ENCODE results near the gene SLC39A9. TPM values are rescaled to one million over a fixed set of nuclear protein-coding genes. Genes with fewer than 3 reads are reported as not detected.

SLC39A9 gene
- total and polyA plus RNA-seq, 2 donors: 25.5 to 108 TPM

DNA sequence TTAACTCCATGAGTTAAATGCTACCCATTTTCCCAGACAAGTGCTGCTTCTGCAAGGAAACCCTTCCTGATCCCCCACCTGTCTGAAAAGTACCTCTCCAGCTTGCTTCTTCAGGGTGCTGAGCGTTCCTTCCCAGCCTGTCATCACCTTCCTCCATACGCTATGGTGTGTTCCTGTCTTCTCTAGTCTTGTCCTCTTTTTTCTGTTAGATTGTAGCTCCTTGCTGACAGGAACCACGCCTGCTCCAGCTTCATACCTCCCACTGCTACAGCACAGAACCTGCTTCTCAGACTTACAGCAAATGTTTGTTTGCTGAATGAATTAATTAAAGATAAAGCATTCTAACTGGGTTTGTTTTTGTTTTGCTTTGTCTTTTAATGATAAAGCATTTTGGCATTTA is 39.5 kb upstream of the SLC39A9 start:
- 92% methylated on average over 3 of the region's 3 CpGs for WGBS
- no peaks in the 10 kb centered on the region for H3K36me3 ChIP-seq (ENCODE audit: insufficient read depth)
- DNase-seq (ENCODE audit: extremely low spot score): no peak

DNA sequence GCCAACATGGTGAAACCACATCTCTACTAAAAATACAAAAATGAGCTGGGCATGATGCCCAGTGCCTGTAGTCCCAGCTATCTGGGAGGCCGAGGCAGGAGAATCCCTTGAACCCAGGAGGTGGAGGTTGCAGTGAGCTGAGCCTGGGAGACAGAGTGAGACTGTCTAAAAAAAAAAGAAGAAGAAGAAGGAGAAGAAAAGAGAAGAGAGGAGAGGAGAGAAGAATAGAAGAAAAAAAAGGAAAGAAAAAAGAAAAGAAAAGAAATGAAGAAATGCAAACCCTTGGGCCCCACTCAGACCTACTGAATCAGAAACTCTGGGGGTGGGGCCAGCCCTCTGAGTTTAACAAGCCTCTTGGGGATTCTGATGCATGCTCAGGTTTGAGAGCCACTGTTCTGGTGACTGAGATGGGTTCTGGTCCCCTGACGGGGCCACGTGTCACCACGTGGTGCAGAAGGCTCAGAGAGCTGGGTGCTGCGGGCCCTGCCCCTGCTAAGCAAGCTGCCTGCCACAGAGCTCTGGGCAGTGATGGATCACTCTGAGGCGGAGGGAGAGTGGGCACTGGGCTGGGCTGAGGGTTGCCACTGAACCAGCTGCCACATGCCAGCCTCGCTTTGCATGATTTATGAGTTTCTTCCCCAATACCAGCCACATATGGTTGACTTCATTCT is 37.9 kb upstream of the SLC39A9 start:
- Histone ChIP-seq H3K4me3 (ENCODE audit: low read depth, low read length) (no peak overlapping the region), H3K4me1 (ENCODE audit: insufficient read depth) (no peaks in the 10 kb centered on the region), H3K27ac (ENCODE audit: low read depth) (no peak overlapping the region), H3K36me3 (ENCODE audit: insufficient read depth) (no peaks in the 10 kb centered on the region)
- no peak for DNase-seq (ENCODE audit: extremely low spot score)
- 68% methylated on average over 7 of the region's 7 CpGs for WGBS

More for the DNA sequence above, 39.5 kb upstream of the SLC39A9 start:
- Histone ChIP-seq H3K27ac (ENCODE audit: low read depth) (no peak overlapping the region), H3K4me3 (ENCODE audit: low read depth, low read length) (no peak overlapping the region), H3K4me1 (ENCODE audit: insufficient read depth) (no peaks in the 10 kb centered on the region)

DNA sequence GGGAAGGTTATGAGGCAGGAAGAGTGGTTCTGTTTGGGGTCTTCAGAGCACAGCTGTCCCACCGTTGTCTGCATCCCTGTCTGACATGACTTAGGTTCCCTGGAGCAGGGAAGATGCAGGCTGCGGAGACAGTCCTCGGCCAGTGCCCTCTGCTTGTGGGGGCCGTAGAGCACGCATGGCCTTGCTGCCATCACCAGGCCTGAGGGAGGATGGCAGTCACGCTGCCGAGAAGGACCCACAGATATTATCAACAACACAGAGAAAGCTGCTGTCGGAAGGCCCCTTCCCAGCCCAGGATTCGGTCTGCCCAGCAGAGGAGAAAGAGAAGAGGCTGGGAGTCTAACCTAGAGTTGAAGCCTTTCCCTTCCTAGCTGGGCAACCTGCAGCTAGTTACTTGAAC is 35.4 kb upstream of the SLC39A9 start:
- 21% methylated on average over 9 of the region's 9 CpGs for WGBS
- DNase-seq (ENCODE audit: extremely low spot score): no peak
- no peak overlapping the region for H3K4me3 ChIP-seq (ENCODE audit: low read depth, low read length)
- H3K4me1 ChIP-seq (ENCODE audit: insufficient read depth): no peaks in the 10 kb centered on the region
- no peak overlapping the region for H3K27ac ChIP-seq (ENCODE audit: low read depth)
- H3K36me3 ChIP-seq (ENCODE audit: insufficient read depth): no peaks in the 10 kb centered on the region

DNA sequence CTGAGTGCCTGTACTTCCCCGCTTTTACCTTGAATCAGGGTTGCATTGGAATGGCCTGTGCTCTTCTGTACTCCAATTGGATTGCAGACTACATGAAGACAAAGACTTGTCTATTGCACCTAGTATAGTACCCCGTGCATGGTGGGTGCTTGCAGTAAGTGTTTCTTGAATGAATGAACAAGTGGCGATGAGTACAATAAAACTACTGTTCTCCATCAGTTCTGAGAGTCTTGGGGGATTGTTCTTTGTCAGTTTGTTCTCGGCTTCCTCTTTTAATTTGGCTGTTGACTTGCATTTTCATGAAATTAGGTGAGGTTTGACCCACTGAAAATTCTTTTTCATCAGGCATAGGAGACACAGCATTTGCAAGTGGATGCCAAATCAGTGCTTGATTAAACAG is 34.5 kb upstream of the SLC39A9 start:
- 81% methylated on average over 4 of the region's 4 CpGs for whole genome bisulfite sequencing
- Histone ChIP-seq H3K36me3 (ENCODE audit: insufficient read depth) (no peaks in the 10 kb centered on the region), H3K4me3 (ENCODE audit: low read depth, low read length) (no peak overlapping the region), H3K27ac (ENCODE audit: low read depth) (no peak overlapping the region), H3K4me1 (ENCODE audit: insufficient read depth) (no peaks in the 10 kb centered on the region)
- no peak for DNase-seq (ENCODE audit: extremely low spot score)

DNA sequence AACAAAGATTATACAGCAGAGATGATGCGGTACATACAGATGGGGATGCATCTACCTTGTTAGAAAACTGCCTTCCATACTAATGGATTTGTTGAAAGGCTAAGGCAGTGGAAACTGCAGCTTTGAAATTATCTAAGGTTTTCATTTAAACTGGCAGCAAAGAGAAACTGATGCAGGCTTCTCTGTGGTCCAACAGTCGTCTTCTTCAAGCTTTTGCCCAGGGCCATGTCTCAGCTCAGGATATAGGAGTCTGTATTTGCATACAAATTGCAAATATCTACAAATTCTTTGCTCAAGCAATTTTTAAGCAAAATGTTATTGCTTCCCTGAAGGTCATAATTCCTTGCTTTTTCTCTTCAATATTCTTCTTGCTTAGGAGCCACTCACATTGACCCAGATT is 34.1 kb upstream of the SLC39A9 start:
- H3K4me3 ChIP-seq (ENCODE audit: low read depth, low read length): no peak overlapping the region
- no peak for DNase-seq (ENCODE audit: extremely low spot score)
- no peak overlapping the region for H3K27ac ChIP-seq (ENCODE audit: low read depth)
- 82% methylated on average over 2 of the region's 2 CpGs for WGBS
- H3K4me1 ChIP-seq (ENCODE audit: insufficient read depth): no peaks in the 10 kb centered on the region
- no peaks in the 10 kb centered on the region for H3K36me3 ChIP-seq (ENCODE audit: insufficient read depth)

DNA sequence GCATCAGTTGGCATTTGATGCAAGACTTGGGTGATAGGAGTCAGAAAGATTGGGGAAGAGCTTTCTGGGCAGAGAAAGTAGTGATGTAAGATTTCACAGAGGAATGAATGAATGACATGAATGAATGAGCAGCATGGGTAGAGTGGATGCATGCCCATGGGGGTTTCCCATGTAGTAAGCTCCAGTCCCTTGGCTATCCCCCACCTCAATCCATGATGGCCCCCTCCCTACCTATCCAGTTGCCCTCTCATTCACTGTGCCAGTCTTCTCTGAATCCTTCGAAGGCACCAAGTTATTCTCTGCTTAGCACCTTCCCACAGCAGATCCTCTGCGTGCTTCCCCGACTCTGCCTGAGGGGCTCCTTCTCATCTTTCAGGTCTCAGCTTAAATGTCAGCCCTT is 32.4 kb upstream of the SLC39A9 start:
- WGBS: 38% methylated on average over 3 of the region's 3 CpGs
- no peak for DNase-seq (ENCODE audit: extremely low spot score)
- Histone ChIP-seq H3K4me1 (ENCODE audit: insufficient read depth) (no peaks in the 10 kb centered on the region), H3K36me3 (ENCODE audit: insufficient read depth) (no peaks in the 10 kb centered on the region), H3K27ac (ENCODE audit: low read depth) (no peak overlapping the region), H3K4me3 (ENCODE audit: low read depth, low read length) (no peak overlapping the region)

DNA sequence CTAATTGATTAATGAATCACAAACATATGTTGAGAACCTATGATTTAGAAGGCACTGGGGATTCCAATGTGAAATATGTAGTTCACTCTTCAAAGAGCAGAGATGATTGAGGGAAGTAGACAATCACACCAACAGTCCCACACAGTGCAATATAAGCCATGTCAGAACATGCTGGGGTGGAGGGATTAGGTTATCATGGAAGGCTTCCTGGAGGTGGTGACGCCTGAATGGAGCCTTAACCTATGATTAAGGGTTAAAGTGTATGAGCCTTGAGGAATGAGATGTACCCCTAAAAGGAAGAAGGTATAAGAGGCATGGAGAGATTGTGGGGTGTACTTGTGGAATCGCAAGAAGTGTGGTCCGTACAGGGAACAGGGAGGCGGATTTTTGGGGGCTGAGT is 31.7 kb upstream of the SLC39A9 start:
- no peak overlapping the region for H3K27ac ChIP-seq (ENCODE audit: low read depth)
- DNase-seq (ENCODE audit: extremely low spot score): no peak
- WGBS: 96% methylated on average over 4 of the region's 4 CpGs
- no peak overlapping the region for H3K4me3 ChIP-seq (ENCODE audit: low read depth, low read length)
- no peaks in the 10 kb centered on the region for H3K4me1 ChIP-seq (ENCODE audit: insufficient read depth)
- H3K36me3 ChIP-seq (ENCODE audit: insufficient read depth): no peaks in the 10 kb centered on the region

DNA sequence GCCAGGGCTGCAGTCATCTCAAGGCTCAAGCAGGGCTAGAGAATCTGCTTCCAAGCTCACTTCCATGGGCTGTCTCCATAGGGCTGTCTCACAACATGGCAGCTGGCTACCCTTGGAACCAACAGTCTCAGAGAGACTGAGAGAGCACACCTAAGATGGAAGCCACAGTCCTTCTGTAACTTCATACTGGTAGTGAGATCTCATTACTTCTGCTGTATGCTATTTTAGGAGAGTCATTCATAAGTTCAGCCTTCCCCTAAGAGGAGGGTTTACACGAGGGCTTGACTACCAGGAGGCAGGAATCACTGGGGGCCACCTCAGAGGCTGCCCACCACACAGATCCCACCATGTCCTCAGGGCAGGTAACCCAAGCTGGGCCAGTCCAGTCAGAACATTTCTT is 30.1 kb upstream of the SLC39A9 start:
- WGBS: 89% methylated on average over 1 of the region's 1 CpG
- H3K27ac ChIP-seq (ENCODE audit: low read depth): no peak overlapping the region
- no peak for DNase-seq (ENCODE audit: extremely low spot score)
- no peaks in the 10 kb centered on the region for H3K4me1 ChIP-seq (ENCODE audit: insufficient read depth)
- H3K4me3 ChIP-seq (ENCODE audit: low read depth, low read length): no peak overlapping the region
- H3K36me3 ChIP-seq (ENCODE audit: insufficient read depth): no peaks in the 10 kb centered on the region

DNA sequence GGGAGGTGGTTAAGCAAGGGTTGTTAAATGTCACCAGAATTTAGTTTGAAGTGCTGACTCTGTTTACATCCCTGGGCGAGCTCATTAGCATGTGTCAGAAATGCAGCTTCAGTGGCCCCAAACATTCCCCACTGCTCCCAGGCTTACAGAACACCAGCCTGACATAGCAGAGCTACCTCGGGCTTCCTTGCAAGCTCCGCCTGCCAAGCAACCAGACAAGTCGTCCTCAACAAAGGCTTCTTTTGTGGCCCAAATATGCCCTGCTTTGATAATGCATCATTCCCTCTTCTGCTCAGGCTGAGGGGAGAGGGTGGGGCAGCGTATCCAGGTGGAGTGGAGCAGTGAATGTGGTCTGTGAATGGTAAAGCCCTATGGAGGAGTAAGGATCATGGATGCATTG is 28.4 kb upstream of the SLC39A9 start:
- no peaks in the 10 kb centered on the region for H3K4me1 ChIP-seq (ENCODE audit: insufficient read depth)
- no peaks in the 10 kb centered on the region for H3K36me3 ChIP-seq (ENCODE audit: insufficient read depth)
- no peak overlapping the region for H3K4me3 ChIP-seq (ENCODE audit: low read depth, low read length)
- no peak for DNase-seq (ENCODE audit: extremely low spot score)
- 56% methylated on average over 5 of the region's 5 CpGs for WGBS
- H3K27ac ChIP-seq (ENCODE audit: low read depth): no peak overlapping the region

DNA sequence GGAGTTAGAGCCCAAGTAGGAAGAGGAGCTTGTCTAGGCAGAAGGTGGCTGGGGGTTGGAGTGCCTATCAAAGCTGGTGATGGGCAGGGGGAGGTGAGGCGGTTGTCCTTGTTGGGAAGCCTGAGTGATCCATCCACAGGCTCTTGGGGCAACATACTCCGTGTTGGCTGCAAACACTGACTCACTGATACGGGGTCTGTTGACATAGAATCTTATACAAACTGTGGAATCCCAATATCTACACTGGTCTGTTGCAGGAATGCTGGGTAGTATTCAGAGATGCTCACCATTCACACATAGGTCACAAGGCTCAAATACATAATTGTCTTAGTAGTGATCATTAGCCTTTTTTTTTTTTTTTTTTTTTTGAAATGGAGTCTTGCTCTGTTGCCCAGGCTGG is 26.3 kb upstream of the SLC39A9 start:
- Histone ChIP-seq H3K4me3 (ENCODE audit: low read depth, low read length) (no peak overlapping the region), H3K36me3 (ENCODE audit: insufficient read depth) (no peaks in the 10 kb centered on the region), H3K27ac (ENCODE audit: low read depth) (no peak overlapping the region), H3K4me1 (ENCODE audit: insufficient read depth) (no peaks in the 10 kb centered on the region)
- no peak for DNase-seq (ENCODE audit: extremely low spot score)
- 97% methylated on average over 3 of the region's 3 CpGs for WGBS

DNA sequence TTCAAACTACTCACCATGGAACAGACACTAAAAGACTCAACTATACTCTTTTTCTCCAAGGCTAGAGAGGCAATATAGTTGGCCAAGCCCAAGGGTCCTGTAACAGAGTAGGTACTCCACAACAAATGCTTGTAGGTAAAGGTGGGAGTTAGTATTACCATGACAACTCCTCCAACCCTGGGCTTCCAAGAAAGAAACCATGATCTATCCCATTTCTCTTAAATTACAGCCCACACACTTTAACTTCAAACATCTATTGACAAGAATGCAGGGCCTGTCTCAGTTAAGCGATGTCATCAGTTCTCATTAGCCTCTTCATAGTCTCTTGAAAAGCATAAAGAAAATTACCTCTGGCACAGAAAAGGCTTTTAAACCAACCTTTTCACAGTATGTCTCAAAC is 25.4 kb upstream of the SLC39A9 start:
- no peak for DNase-seq (ENCODE audit: extremely low spot score)
- Histone ChIP-seq H3K4me3 (ENCODE audit: low read depth, low read length) (no peak overlapping the region), H3K27ac (ENCODE audit: low read depth) (no peak overlapping the region), H3K36me3 (ENCODE audit: insufficient read depth) (no peaks in the 10 kb centered on the region), H3K4me1 (ENCODE audit: insufficient read depth) (no peaks in the 10 kb centered on the region)
- WGBS: 46% methylated on average over 1 of the region's 1 CpG

DNA sequence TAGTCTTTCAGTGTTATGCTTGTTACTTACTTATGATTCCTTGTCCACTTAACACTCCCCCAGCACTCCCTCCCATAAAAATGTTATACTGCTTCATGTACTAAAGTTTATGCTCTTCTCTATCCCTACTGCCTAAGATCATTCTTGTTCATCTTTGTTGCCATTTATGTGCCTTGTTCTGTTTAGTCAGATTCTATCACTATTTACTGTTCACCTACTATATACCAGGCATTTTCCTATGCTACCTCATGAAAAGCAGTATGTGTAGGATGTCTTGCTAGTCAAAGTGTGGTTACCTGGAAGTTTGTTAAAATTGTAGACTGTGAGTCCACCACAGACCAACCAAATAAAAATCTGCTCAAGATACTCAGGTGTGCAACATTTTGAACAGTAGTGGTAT is 24.3 kb upstream of the SLC39A9 start:
- no peak for DNase-seq (ENCODE audit: extremely low spot score)
- Histone ChIP-seq H3K4me1 (ENCODE audit: insufficient read depth) (no peaks in the 10 kb centered on the region), H3K36me3 (ENCODE audit: insufficient read depth) (no peaks in the 10 kb centered on the region), H3K4me3 (ENCODE audit: low read depth, low read length) (no peak overlapping the region), H3K27ac (ENCODE audit: low read depth) (no peak overlapping the region)

DNA sequence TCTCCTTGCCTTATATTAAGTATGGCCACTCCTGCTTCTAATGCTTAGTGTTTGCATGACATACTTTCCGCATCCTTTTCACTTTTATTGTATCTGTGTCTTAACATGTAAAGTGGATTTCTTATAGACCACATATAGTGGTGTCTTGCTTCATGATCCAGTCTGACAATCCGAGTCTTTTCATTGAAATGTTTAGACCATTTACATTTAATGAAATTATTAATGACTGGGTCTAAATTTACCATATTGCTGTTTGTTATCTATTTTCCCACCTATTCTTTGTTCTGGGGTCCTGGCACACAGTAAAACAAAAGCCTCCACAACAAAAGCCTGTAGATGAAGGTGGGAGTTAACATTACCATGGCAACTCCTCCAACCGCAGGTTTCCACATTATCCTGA is 23.3 kb upstream of the SLC39A9 start:
- WGBS: 97% methylated on average over 3 of the region's 3 CpGs
- H3K36me3 ChIP-seq (ENCODE audit: insufficient read depth): no peaks in the 10 kb centered on the region

DNA sequence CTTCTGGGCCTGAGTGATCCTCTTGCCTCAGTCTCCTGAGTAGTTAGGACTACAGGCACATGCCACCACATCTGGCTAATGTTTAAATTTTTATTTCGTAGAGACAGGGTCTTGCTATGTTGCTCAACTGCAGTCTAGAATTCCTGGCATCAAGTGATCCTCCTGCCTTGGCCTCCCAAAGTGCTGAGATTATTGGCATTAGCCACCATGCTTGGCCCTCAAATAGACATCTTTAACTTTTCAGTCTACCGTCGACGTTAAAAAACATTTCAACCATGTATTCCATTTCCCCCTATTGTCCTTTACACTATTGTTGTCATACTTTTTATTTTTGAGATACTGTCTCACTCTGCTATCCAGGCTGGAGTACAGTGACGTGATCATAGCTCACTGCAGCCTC is 22.8 kb upstream of the SLC39A9 start:
- H3K36me3 ChIP-seq (ENCODE audit: insufficient read depth): peaks cover 2% of the 10 kb centered on the region
- H3K27ac ChIP-seq (ENCODE audit: low read depth): no peak overlapping the region
- no peak overlapping the region for H3K4me3 ChIP-seq (ENCODE audit: low read depth, low read length)
- no peak for DNase-seq (ENCODE audit: extremely low spot score)
- no peaks in the 10 kb centered on the region for H3K4me1 ChIP-seq (ENCODE audit: insufficient read depth)
- WGBS: 98% methylated on average over 5 of the region's 5 CpGs

More for the DNA sequence above, 23.3 kb upstream of the SLC39A9 start:
- Histone ChIP-seq H3K27ac (ENCODE audit: low read depth) (no peak overlapping the region), H3K4me3 (ENCODE audit: low read depth, low read length) (no peak overlapping the region), H3K4me1 (ENCODE audit: insufficient read depth) (no peaks in the 10 kb centered on the region)
- no peak for DNase-seq (ENCODE audit: extremely low spot score)

DNA sequence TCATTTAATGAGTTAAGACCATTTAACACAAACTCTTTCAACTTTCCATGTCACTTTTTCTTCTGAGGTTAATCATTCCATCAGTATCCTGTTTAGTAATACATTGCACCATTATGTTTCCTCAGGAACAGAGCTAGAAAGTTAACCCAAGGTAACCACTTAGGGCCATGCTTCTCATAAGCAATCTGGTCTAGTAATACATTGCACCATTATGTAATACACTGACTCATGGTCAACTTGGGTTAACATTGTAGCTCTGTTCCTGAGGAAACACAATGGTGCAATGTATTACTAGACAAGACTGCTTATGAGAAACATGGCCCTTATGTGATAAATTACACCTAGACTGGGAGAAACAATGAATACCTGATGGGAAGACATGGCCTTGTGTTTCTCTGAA is 22.1 kb upstream of the SLC39A9 start:
- Histone ChIP-seq H3K27ac (ENCODE audit: low read depth) (no peak overlapping the region), H3K36me3 (ENCODE audit: insufficient read depth) (peaks cover 2% of the 10 kb centered on the region), H3K4me3 (ENCODE audit: low read depth, low read length) (no peak overlapping the region), H3K4me1 (ENCODE audit: insufficient read depth) (no peaks in the 10 kb centered on the region)
- DNase-seq (ENCODE audit: extremely low spot score): no peak

Data from urinary bladder (tissue), 4 donors.